ENCODE data around the gene MAP3K4. TPM values are rescaled to one million over a fixed set of nuclear protein-coding genes. Genes with fewer than 3 reads are reported as not detected.

Gene MAP3K4
- total and polyA plus RNA-seq, 12 donors, result 11.9 to 37.0 (median 18.8) TPM

DNA sequence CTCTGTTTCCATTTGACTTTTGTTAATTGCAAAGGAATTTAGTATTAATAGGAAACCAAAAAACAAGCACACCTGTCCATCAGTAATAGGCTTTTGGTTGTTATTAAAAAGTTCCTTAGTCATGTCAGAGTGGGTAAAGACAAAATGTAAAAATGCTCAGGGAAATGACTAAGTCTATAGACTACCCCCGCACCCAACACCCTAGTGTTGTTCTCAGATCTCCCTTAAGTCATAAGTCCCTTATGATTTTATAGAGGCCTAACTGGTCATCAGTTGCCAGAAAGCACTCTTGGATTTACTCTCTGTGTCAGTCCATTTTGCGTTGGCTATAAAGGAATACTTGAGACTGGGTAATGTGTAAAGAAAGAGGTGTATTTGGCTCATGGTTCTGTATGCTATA is 52.8 kb downstream of the MAP3K4 start:
- 93 to 98% (median 96%) methylated on average over 2 of the region's 2 CpGs for WGBS, 4 donors
- intact Hi-C loops (cut with DNase I), result no loop called here
- Histone ChIP-seq H3K36me3 (replicated peaks in 1 of 2) (peaks cover 0 to 4% of the 10 kb centered on the region in 2 donors), H3K9me3 (replicated peaks in 1 of 3) (no peaks in the 10 kb centered on the region), H3K27me3 (no peaks in the 10 kb centered on the region), H3K27ac (no peak overlapping the region), H3K4me1 (replicated peaks in 1 of 2) (no peaks in the 10 kb centered on the region), H3K4me3 (no peak overlapping the region)
- DNase-seq, result no peak
- TF ChIP-seq, protein P1, sequence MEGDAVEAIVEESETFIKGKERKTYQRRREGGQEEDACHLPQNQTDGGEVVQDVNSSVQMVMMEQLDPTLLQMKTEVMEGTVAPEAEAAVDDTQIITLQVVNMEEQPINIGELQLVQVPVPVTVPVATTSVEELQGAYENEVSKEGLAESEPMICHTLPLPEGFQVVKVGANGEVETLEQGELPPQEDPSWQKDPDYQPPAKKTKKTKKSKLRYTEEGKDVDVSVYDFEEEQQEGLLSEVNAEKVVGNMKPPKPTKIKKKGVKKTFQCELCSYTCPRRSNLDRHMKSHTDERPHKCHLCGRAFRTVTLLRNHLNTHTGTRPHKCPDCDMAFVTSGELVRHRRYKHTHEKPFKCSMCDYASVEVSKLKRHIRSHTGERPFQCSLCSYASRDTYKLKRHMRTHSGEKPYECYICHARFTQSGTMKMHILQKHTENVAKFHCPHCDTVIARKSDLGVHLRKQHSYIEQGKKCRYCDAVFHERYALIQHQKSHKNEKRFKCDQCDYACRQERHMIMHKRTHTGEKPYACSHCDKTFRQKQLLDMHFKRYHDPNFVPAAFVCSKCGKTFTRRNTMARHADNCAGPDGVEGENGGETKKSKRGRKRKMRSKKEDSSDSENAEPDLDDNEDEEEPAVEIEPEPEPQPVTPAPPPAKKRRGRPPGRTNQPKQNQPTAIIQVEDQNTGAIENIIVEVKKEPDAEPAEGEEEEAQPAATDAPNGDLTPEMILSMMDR (IDR thresholded peaks at IDR 0.05), result no peak
- TF ChIP-seq POLR2A (IDR thresholded peaks at IDR 0.05), result no peak

DNA sequence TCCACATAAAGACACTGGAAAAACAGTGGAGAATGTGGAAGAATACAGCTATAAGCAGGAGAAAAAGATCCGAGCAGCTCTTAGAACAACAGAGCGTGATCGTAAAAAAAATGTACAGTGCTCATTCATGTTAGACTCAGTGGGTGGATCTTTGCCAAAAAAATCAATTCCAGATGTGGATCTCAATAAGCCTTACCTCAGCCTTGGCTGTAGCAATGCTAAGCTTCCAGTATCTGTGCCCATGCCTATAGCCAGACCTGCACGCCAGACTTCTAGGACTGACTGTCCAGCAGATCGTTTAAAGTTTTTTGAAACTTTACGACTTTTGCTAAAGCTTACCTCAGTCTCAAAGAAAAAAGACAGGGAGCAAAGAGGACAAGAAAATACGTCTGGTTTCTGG is 57.1 kb downstream of the MAP3K4 start:
- TF ChIP-seq POLR2A (IDR thresholded peaks at IDR 0.05), result no peak
- TF ChIP-seq, protein P1 (IDR thresholded peaks at IDR 0.05), result no peak
- WGBS, 4 donors, result 72 to 78% (median 74%) methylated on average over 7 of the region's 7 CpGs
- Histone ChIP-seq H3K36me3 (replicated peaks in 1 of 2) (no peaks in the 10 kb centered on the region), H3K27me3 (no peaks in the 10 kb centered on the region), H3K27ac (no peak overlapping the region), H3K4me1 (replicated peaks in 1 of 2) (no peaks in the 10 kb centered on the region), H3K4me3 (no peak overlapping the region), H3K9me3 (replicated peaks in 1 of 3) (no peaks in the 10 kb centered on the region)
- intact Hi-C loops (cut with DNase I), result no loop called here
- no peak for DNase-seq

DNA sequence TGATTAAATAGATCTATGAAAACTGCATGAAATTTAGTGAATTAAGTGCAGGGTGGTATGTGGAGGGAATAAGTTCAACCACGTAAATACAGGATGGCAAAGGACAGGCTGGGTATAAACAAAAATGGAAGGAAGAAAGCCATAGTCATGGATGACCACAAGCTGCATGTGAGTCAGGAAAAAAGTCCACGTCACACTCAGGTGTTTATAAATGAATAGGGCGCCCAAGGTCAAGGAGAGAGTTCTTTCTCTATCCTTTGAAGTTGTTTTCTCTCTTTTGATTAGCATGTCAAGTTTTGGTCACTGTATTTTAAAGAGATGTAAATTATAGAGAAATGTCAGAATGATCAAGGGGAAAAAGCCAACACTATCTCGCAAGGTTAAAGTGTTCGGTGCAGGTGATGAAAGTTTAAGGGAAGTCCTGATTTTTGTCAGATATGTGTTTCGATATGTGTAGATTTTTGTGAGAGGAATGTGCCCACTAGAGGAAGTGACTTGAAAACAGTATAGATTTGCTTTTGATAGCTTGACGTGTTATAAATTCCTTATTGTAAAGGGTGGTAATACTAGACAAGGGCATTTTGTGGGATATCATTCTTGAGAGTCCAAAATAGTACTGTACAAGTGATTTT is 58.7 kb downstream of the MAP3K4 start:
- Histone ChIP-seq H3K4me1 (replicated peaks in 1 of 2) (no peaks in the 10 kb centered on the region), H3K27me3 (no peaks in the 10 kb centered on the region), H3K36me3 (replicated peaks in 1 of 2) (no peaks in the 10 kb centered on the region), H3K9me3 (replicated peaks in 1 of 3) (no peaks in the 10 kb centered on the region), H3K4me3 (no peak overlapping the region), H3K27ac (no peak overlapping the region)
- 80 to 87% (median 85%) methylated on average over 7 of the region's 7 CpGs for WGBS, 4 donors
- intact Hi-C loops (cut with DNase I), result no loop called here
- DNase-seq, result no peak
- no peak for TF ChIP-seq POLR2A (IDR thresholded peaks at IDR 0.05)
- TF ChIP-seq, protein P1 (IDR thresholded peaks at IDR 0.05), result no peak

DNA sequence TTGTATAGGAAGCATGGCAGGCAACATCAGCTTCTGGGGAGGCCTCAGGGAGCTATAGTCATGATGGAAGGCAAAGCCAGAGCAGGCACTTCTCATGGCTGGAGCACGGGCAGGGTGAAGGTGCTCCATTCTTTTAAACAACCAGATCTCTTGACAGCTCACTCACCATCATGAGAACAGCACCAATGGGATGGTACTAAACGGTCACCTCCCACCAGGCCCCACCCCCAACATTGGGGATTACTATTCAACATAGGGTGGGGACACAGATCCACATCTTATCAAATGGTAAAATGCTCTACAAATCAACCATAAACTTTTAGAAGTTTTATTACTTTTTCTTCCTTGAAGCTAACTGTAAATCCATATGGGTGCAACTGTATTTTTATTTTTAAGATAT is 61.5 kb downstream of the MAP3K4 start:
- no peaks in the 10 kb centered on the region for H3K9me3 ChIP-seq (replicated peaks in 1 of 3)
- intact Hi-C loops (cut with DNase I), result no loop called here
- 86 to 99% (median 94%) methylated on average over 2 of the region's 2 CpGs for WGBS, 4 donors
- no peak for TF ChIP-seq POLR2A (IDR thresholded peaks at IDR 0.05)
- TF ChIP-seq, protein P1 (IDR thresholded peaks at IDR 0.05), result no peak
- no peak overlapping the region for H3K4me3 ChIP-seq
- DNase-seq, result no peak
- no peaks in the 10 kb centered on the region for H3K4me1 ChIP-seq (replicated peaks in 1 of 2)
- H3K27ac ChIP-seq, result no peak overlapping the region
- no peaks in the 10 kb centered on the region for H3K36me3 ChIP-seq (replicated peaks in 1 of 2)
- H3K27me3 ChIP-seq, result no peaks in the 10 kb centered on the region
